IPS-18a (cell line): Measurements from ENCODE around the gene DOCK4.

Experiments
- H3K27ac ChIP-seq: one replicate; pipeline ENCODE4 v1.5.1; 2013; ENCODE audit warnings: low read length
- H3K27me3 ChIP-seq: one replicate; pipeline ENCODE4 v1.6.1; 2013; ENCODE audit warnings: mild to moderate bottlenecking, low read length; ENCODE audit not compliant: control insufficient read depth, insufficient read depth
- H3K36me3 ChIP-seq: one replicate; pipeline ENCODE4 v1.6.1; 2013; ENCODE audit warnings: low read depth, low read length; ENCODE audit not compliant: control insufficient read depth
- H3K4me1 ChIP-seq: one replicate; pipeline ENCODE4 v1.6.1; 2013; ENCODE audit warnings: low read depth, low read length; ENCODE audit not compliant: control insufficient read depth
- H3K4me3 ChIP-seq: one replicate; pipeline ENCODE4 v1.5.1; 2013; ENCODE audit warnings: low read length
- H3K9ac ChIP-seq: one replicate; pipeline ENCODE4 v1.6.1; 2013; ENCODE audit warnings: mild to moderate bottlenecking, low read length, moderate library complexity
- H3K9me3 ChIP-seq: one replicate; pipeline ENCODE4 v1.6.1; 2013; ENCODE audit warnings: low read depth, low read length; ENCODE audit not compliant: control insufficient read depth

The DOCK4 gene

DNA sequence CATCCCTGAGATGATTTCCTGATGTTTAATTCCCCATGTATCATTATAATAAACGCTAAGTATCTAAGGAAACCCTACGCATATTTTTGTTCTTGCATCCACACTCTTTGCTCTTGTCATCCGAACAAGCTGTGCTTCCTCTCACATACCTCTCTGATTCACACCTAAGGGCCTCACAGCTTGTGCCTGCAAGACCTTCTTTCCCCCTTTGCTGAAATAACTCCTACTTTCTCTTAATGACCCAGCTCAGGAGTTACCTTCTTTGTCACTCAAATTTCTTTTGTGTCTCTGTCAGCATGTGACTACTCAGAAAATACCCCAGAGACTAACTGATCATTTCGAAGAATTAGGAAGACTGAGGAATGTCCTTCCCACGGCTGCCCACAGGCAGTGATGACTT is 434.6 kb downstream of the DOCK4 start:
- H3K36me3 ChIP-seq: no peaks in the 10 kb centered on the region
- no peak overlapping the region for H3K27ac ChIP-seq
- no peak overlapping the region for H3K9ac ChIP-seq
- no peaks in the 10 kb centered on the region for H3K27me3 ChIP-seq
- no peaks in the 10 kb centered on the region for H3K9me3 ChIP-seq
- H3K4me3 ChIP-seq: no peak overlapping the region
- peaks cover 6% of the 10 kb centered on the region for H3K4me1 ChIP-seq

DNA sequence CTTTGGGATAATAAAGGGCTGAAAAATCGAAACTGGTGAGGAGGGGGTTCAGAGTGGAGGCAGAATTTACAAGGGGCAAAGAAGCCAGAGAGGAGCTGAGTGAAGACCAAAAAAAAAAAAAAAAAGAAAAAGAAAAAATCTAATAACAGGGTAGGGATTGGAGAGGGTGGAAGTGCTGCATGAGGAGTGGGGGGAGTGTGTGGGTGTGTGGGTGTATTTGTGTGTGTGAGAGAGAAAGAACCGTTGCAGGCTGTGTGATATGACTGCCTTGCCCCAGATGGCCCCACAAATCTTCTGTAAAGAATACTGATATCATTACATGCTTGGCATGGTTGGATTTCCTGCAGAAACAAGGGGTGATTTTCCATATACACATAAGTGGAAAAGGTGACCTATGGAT is 436.1 kb downstream of the DOCK4 start:
- Histone ChIP-seq H3K4me1 (peaks cover 6% of the 10 kb centered on the region), H3K9ac (no peak overlapping the region), H3K4me3 (no peak overlapping the region), H3K27ac (no peak overlapping the region), H3K27me3 (no peaks in the 10 kb centered on the region), H3K36me3 (no peaks in the 10 kb centered on the region), H3K9me3 (no peaks in the 10 kb centered on the region)

DNA sequence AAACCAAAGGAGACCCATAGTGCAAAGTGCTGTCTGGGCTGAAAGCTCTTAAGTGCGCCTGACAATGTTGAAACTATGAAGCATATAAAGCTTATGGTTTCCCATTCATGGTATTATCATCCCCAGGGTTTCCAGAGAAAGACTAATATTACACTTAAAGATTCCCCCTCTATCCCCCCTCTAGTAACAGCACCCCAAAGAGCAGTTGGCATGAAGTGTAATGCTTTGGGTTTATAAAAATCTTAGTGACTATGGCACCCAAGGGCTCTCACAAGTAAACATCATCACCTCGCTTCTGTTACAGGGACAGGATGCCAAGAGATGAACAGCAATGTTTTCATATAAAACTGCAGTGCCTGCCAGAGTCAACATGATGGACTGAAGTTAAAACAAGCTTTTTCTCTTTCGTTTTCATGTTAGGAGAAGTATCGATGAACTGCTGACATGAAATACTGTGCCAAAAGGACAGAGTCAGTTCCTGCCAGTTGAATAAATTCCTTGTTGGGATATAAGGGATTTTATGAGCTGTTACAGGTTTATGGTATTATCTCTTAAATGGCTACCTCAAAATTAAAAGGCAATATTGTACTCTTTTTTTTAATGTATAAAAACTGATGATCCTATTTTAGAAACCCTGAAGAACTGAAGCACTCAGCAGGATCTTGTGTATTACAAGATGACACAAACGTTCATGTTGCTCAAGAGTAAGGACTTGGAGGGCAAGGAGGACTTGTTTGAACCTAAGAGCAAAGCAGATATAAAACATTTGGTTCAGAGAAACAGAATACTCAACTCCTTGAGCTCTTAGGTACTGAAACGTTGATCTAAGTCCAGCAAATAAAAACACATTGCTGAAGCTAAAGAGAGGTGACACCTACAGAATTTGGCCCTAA is 440.2 kb downstream of the DOCK4 start:
- Histone ChIP-seq H3K27ac (no peak overlapping the region), H3K4me1 (peaks cover 1% of the 10 kb centered on the region)

DNA sequence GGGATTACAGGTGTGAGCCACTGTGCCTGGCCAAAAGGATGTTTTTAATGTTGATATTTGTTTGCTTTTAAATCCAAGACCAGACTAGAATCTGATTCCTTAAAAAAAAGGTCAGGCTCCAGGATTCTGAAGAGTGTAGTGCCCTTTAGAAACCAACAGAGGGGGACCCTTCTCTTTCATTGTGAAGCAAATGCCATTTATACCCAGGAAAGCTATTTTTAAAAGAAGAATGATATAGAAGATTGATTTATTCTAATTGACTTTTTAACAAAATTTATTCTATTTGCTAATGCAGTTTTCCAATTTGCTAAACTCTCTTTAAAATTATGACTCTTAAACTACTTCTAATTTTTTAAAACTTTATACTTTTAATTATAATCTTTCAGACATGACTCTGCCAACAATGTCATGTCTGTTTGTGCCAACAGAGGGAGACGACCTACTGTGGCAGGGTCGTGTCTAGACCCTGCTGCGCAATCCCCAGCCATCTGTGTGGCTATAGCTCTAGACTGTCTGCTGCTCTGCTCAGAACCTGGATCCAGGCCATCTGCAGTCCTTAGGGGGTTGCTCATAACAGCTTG is 442.9 kb downstream of the DOCK4 start:
- no peak overlapping the region for H3K27ac ChIP-seq
- H3K27me3 ChIP-seq: no peaks in the 10 kb centered on the region
- no peaks in the 10 kb centered on the region for H3K9me3 ChIP-seq

More for the DNA sequence above, 440.2 kb downstream of the DOCK4 start:
- no peaks in the 10 kb centered on the region for H3K9me3 ChIP-seq
- no peak overlapping the region for H3K9ac ChIP-seq
- no peaks in the 10 kb centered on the region for H3K36me3 ChIP-seq
- H3K4me3 ChIP-seq: no peak overlapping the region
- H3K27me3 ChIP-seq: no peaks in the 10 kb centered on the region

DNA sequence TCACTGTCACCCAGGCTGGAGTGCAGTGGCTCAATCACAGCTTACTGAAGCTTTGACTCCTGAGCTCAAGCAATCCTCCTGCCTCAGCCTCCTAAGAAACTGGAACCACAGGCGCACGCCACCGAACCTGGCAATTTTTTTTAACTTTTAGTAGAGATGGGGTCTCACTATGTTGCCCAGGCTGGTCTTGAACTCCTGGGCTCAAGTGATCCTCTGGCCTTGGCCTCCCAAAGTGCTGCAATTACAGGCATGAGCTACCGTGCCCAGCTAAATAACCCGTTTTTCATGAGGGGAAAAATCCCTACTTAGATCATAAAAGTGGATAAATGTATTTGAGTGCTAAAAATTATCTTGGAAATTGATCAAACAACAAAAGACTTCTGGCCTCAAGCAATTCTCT is 443.4 kb downstream of the DOCK4 start:
- Histone ChIP-seq H3K27ac (no peak overlapping the region), H3K36me3 (peaks cover 10% of the 10 kb centered on the region), H3K27me3 (no peaks in the 10 kb centered on the region), H3K4me1 (no peaks in the 10 kb centered on the region), H3K9ac (no peak overlapping the region), H3K4me3 (no peak overlapping the region), H3K9me3 (no peaks in the 10 kb centered on the region)

More for the DNA sequence above, 442.9 kb downstream of the DOCK4 start:
- Histone ChIP-seq H3K36me3 (peaks cover 10% of the 10 kb centered on the region), H3K4me1 (no peaks in the 10 kb centered on the region), H3K9ac (no peak overlapping the region), H3K4me3 (no peak overlapping the region)

DNA sequence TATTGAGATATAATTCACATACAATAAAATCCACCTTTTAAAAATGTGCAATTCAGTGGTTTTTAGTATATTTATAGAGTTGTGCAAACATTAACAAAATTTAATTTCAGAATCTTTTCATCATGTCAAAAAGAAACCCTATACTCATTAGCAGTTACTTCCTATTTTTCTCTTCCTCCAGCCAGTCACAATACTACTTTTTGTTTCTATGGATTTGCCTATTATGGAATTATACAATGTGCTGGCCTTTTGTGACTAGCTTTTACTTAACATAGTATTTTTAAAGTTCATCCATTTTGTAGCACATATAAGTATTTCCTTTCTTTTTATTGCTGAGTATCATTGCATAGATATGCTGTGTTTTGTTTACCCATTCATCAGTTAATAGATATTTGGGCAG is 444.0 kb downstream of the DOCK4 start:
- no peaks in the 10 kb centered on the region for H3K27me3 ChIP-seq
- H3K4me3 ChIP-seq: no peak overlapping the region
- H3K4me1 ChIP-seq: peaks cover 3% of the 10 kb centered on the region
- H3K9ac ChIP-seq: no peak overlapping the region
- H3K36me3 ChIP-seq: peaks cover 10% of the 10 kb centered on the region
- H3K9me3 ChIP-seq: no peaks in the 10 kb centered on the region
- H3K27ac ChIP-seq: no peak overlapping the region

DNA sequence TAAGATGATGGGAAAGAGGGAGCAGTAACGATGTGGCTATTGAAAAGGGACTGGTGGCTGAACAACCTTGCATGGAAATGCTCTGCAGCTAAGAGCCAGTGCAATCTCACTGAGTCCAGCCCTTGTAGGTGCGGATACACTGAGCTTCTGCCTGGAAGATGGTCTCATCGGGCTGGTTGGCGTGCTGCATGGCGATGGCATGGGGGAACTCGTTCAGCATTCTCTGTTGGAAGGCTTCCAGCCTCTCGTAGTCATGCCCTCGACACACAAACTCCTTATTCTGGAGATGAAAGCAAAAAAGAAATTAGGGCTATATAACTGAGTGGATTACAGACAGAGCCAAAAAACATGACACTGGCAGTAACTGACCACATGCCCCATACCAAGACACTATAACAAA is 446.2 kb downstream of the DOCK4 start:
- Histone ChIP-seq H3K4me1 (peaks cover 11% of the 10 kb centered on the region), H3K9ac (no peak overlapping the region), H3K27me3 (no peaks in the 10 kb centered on the region), H3K27ac (no peak overlapping the region), H3K9me3 (no peaks in the 10 kb centered on the region), H3K4me3 (no peak overlapping the region), H3K36me3 (peaks cover 10% of the 10 kb centered on the region)

DNA sequence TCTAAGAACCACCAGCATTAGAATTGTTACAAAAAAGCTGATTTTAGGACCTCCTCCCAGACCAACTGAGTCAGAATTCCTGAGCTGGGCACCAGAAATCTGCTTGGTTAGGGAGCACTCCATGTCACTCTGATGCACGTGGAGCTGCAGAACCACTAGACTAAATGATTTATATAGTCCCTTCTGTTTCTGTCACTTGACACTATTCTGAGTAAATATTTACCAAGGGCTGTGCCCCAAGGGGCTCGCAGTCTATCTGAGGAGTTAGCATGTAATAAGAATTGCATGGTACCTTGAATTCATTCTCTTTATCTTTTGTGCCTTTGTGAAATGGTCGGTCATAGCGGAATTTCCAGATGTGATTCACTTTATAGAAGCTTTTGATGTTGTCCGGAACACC is 447.9 kb downstream of the DOCK4 start:
- Histone ChIP-seq H3K27ac (no peak overlapping the region), H3K9ac (no peak overlapping the region), H3K4me1 (peaks cover 11% of the 10 kb centered on the region), H3K9me3 (no peaks in the 10 kb centered on the region), H3K36me3 (peaks cover 10% of the 10 kb centered on the region), H3K4me3 (no peak overlapping the region), H3K27me3 (no peaks in the 10 kb centered on the region)

DNA sequence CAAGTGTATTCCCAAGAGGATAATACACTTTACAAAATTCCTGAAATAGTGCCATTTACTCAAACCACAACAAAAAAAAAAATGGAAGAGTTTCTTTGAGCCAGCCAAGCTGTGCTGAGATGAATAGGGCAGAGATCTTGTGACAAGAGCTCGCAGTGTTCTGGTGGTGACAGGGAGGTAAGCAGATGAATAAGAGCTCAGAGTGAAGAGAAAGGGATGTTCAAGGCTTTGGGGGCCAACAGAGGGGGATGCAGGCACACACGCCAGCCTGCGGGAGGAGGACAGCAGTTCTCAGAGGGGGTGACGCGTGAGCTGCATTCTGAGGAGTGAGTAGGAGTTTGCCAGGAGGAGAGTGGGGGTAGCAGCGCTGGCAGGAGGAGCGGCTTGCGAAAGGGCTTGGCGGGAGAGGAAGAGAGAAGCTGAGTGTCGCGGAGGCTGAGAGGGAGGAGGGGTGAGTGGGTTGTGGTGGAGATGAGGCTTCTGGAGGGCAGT is 449.5 kb downstream of the DOCK4 start:
- Histone ChIP-seq H3K36me3 (peaks cover 10% of the 10 kb centered on the region), H3K27me3 (no peaks in the 10 kb centered on the region), H3K9me3 (no peaks in the 10 kb centered on the region), H3K4me1 (peaks cover 11% of the 10 kb centered on the region), H3K27ac (no peak overlapping the region), H3K9ac (no peak overlapping the region), H3K4me3 (peak overlapping the region; percentile 5)

DNA sequence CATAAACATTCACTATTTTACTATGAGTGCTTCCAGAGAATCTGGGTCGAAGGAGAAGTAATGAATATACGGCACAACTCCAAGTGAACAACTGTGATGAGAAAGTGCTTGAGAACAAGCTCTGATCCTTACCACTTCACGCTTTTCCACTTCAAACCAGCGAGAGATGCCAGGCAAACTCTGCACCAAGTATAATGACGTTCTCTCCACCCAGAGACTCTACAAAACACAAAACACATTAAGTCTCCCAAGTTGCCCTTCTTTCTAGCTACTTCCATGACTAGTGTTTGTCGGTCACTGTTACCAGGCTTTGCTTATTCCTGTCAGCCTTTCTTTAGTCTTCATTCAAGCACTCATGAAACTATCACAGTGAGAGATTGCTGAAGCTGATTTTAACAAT is 450.8 kb downstream of the DOCK4 start:
- H3K9me3 ChIP-seq: no peaks in the 10 kb centered on the region

DNA sequence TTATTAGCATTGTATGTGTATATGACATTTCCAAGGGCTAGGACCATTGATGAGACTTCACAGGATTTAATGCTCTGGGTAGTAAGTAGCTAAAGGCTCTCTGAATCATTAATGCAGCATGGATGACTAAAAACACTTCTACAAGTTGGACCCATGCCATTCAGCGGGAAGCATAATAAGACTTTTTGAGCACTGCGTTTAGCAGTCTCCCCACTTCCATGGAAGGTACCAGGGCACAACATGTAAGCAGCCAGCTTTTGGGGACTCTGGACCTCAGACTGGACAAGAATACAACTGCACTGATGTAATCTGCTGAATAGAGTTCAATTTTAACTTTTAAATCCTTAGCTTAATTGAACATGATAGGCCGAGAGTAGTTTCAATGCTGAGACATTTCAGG is 452.2 kb downstream of the DOCK4 start:
- Histone ChIP-seq H3K9me3 (no peaks in the 10 kb centered on the region), H3K27me3 (no peaks in the 10 kb centered on the region), H3K27ac (no peak overlapping the region), H3K4me1 (peaks cover 11% of the 10 kb centered on the region), H3K36me3 (peaks cover 4% of the 10 kb centered on the region), H3K9ac (no peak overlapping the region), H3K4me3 (no peak overlapping the region)

More for the DNA sequence above, 450.8 kb downstream of the DOCK4 start:
- Histone ChIP-seq H3K36me3 (peaks cover 10% of the 10 kb centered on the region), H3K4me1 (peaks cover 11% of the 10 kb centered on the region), H3K27ac (no peak overlapping the region), H3K4me3 (no peak overlapping the region), H3K27me3 (no peaks in the 10 kb centered on the region), H3K9ac (no peak overlapping the region)
